ENCODE data around the gene LRP8. TPM values are rescaled to one million over a fixed set of nuclear protein-coding genes. Genes with fewer than 3 reads are reported as not detected.

The LRP8 gene
- total RNA-seq, 4 donors from 2014 or later = 0.36 to 4.2 (median 1.4) TPM

DNA sequence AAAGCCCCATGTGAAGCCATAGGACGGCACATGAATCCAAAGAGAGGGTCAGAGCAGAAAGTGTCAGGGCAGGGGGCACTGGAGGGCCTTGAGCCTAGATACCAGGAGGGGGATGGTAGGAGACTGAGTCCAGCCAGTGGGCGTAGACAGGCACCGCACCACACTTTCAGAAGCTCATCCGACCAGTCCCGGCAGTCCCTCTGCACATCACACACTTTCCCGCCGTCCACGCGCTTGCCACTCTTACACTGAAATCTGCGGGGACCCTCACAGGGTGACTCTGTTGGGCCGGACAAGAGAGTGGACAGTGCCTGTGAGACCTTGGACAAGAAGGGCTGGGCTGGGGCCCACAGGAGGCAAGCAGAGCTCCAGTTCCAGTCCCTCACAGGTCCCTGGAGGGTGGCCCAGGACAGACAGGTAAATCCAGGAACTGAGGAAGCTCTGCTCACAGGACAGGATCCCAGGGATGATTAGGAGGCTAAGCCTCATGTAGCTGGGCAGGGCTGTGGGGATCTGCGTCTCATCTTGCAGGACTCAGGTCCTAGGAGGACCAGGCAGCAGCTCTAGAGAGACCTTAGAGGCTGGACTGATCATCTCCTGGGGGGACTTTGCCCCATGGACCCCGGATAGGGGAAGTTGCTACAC, 53.2 kb downstream of the LRP8 start:
- intact Hi-C loops (cut with DNase I; ENCODE audit: low total_unique reads) = no loop called here
- DNase-seq = no peak
- Histone ChIP-seq H3K4me1 (no peaks in the 10 kb centered on the region), H3K27me3 (no peaks in the 10 kb centered on the region), H3K4me3 (no peak overlapping the region), H3K27ac (no peak overlapping the region), H3K36me3 (no peaks in the 10 kb centered on the region), H3K9me3 (no peaks in the 10 kb centered on the region)
- in situ Hi-C loops (cut with MboI; ENCODE audit: low sequenced_read_pairs in 4 of 4) = loop anchor here in 3 of 4 donors (5.0 kb wide), 1 partner anchor 118 kb away; no protein-coding TSS in a partner anchor
- TF ChIP-seq POLR2A (IDR thresholded peaks at IDR 0.05) = no peak
- TF ChIP-seq, protein P1, sequence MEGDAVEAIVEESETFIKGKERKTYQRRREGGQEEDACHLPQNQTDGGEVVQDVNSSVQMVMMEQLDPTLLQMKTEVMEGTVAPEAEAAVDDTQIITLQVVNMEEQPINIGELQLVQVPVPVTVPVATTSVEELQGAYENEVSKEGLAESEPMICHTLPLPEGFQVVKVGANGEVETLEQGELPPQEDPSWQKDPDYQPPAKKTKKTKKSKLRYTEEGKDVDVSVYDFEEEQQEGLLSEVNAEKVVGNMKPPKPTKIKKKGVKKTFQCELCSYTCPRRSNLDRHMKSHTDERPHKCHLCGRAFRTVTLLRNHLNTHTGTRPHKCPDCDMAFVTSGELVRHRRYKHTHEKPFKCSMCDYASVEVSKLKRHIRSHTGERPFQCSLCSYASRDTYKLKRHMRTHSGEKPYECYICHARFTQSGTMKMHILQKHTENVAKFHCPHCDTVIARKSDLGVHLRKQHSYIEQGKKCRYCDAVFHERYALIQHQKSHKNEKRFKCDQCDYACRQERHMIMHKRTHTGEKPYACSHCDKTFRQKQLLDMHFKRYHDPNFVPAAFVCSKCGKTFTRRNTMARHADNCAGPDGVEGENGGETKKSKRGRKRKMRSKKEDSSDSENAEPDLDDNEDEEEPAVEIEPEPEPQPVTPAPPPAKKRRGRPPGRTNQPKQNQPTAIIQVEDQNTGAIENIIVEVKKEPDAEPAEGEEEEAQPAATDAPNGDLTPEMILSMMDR (IDR thresholded peaks at IDR 0.05 in 4 of 5, conservative IDR thresholded peaks at IDR 0.05 in 1 of 5) = no peak
- no peak for ATAC-seq

DNA sequence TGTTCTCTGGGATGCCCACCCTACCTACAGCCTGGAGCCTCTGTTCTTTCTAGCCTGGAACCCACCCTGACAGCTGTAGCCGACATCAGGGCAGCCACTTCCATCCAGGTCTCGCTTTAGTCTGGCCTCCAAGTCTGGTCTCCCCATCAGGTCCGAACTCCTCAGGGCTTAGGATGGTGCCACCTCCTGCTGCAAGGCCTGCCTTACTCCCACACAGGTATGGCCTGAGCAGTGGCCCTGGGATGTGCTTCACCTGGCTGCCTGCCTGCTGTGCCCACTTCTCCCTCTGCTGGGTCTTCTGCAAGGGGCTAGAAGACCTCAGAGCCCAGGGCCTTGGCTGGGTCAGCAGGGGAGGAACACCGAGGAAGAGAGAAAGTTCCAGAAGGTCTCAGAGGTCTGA, 53.8 kb downstream of the LRP8 start:
- H3K27me3 ChIP-seq = no peaks in the 10 kb centered on the region
- in situ Hi-C loops (cut with MboI; ENCODE audit: low sequenced_read_pairs in 4 of 4) = no loop called here
- no peak for ATAC-seq

DNA sequence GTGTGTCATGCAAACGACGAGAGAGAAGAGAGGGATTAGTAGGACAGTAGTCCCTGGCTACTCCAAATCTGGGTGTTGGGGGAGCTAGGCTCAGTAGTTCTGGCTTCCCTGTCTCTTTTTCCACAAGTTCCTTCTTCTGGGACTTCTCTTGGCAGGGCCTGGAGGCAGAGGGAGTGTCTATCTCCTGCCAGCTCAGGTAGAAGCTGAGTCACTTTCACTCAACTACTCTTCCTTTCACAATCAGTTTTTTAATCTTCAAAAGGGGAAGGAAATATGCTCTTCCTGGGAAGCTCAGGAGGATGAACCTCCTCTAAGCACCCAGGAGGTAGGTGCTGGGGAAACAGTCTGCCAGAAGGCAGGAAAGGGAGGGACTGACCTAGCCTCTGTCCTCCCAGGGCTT, 54.3 kb downstream of the LRP8 start:
- no peaks in the 10 kb centered on the region for H3K36me3 ChIP-seq
- no peak overlapping the region for H3K4me3 ChIP-seq
- TF ChIP-seq, protein P1 (IDR thresholded peaks at IDR 0.05 in 4 of 5, conservative IDR thresholded peaks at IDR 0.05 in 1 of 5) = no peak
- TF ChIP-seq POLR2A (IDR thresholded peaks at IDR 0.05) = no peak
- H3K9me3 ChIP-seq = no peaks in the 10 kb centered on the region
- H3K4me1 ChIP-seq = no peaks in the 10 kb centered on the region
- H3K27ac ChIP-seq = no peak overlapping the region
- intact Hi-C loops (cut with DNase I; ENCODE audit: low total_unique reads) (no loop called here), in situ Hi-C loops (cut with MboI; ENCODE audit: low sequenced_read_pairs in 4 of 4) (no loop called here)
- no peak for DNase-seq
- H3K27me3 ChIP-seq = no peaks in the 10 kb centered on the region
- no peak for ATAC-seq

More for the DNA sequence above, 53.8 kb downstream of the LRP8 start:
- H3K36me3 ChIP-seq = no peaks in the 10 kb centered on the region
- no peak for DNase-seq
- intact Hi-C loops (cut with DNase I; ENCODE audit: low total_unique reads) = no loop called here
- H3K9me3 ChIP-seq = no peaks in the 10 kb centered on the region
- no peaks in the 10 kb centered on the region for H3K4me1 ChIP-seq
- no peak overlapping the region for H3K27ac ChIP-seq
- TF ChIP-seq POLR2A (IDR thresholded peaks at IDR 0.05) = no peak
- TF ChIP-seq, protein P1 (IDR thresholded peaks at IDR 0.05 in 4 of 5, conservative IDR thresholded peaks at IDR 0.05 in 1 of 5) = no peak
- H3K4me3 ChIP-seq = no peak overlapping the region

DNA sequence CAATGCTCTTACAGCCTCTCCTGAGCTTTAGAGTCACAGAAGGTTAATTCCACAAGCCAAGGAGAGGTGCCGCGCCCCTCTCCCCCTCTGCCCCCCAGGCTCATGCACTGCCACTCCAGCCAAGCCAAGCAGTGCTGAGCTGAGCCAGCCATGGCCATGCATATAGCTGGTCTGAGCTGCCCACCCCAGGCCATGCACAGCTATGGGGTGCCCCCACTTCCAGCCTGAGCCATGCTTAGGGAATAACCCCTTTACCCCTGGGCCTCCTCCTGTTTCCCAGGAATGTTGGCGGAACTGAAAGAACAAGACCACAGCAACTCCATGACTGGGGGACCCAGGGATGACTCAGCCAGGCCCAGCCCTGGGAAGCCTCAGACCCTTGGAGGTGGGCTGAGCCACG, 55.5 kb downstream of the LRP8 start:
- no peak overlapping the region for H3K4me3 ChIP-seq
- H3K4me1 ChIP-seq = no peaks in the 10 kb centered on the region
- H3K27me3 ChIP-seq = no peaks in the 10 kb centered on the region
- H3K36me3 ChIP-seq = no peaks in the 10 kb centered on the region
- ATAC-seq = no peak
- in situ Hi-C loops (cut with MboI; ENCODE audit: low sequenced_read_pairs in 4 of 4) (no loop called here), intact Hi-C loops (cut with DNase I; ENCODE audit: low total_unique reads) (no loop called here)
- no peak for TF ChIP-seq POLR2A (IDR thresholded peaks at IDR 0.05)
- TF ChIP-seq, protein P1 (IDR thresholded peaks at IDR 0.05 in 4 of 5, conservative IDR thresholded peaks at IDR 0.05 in 1 of 5) = no peak
- DNase-seq = no peak
- no peak overlapping the region for H3K27ac ChIP-seq
- no peaks in the 10 kb centered on the region for H3K9me3 ChIP-seq
